Measurements from ENCODE around the gene USP32.

USP32 gene

GRCh38 chr17:60300949-60301348, 91.0 kb downstream of the USP32 start:
- TF ChIP-seq RARB (CRISPR knock-in tag; IDR thresholded peaks at IDR 0.05): no peak
- no peak for TF ChIP-seq ZFP3 (CRISPR knock-in tag; IDR thresholded peaks at IDR 0.05)
- TF ChIP-seq ZNF8 (CRISPR knock-in tag; IDR thresholded peaks at IDR 0.05): no peak
- no peak for TF ChIP-seq GLIS3 (CRISPR knock-in tag; IDR thresholded peaks at IDR 0.05)
- TF ChIP-seq CSDC2 (CRISPR knock-in tag; IDR thresholded peaks at IDR 0.05): no peak
- no peak for TF ChIP-seq ZFP30 (CRISPR knock-in tag; IDR thresholded peaks at IDR 0.05)
- TF ChIP-seq CSRNP3 (CRISPR knock-in tag; IDR thresholded peaks at IDR 0.05): no peak
- no peak for TF ChIP-seq TCF4 (CRISPR knock-in tag; IDR thresholded peaks at IDR 0.05; ENCODE audit: borderline replicate concordance)
- no peak for TF ChIP-seq ARNTL (CRISPR knock-in tag; IDR thresholded peaks at IDR 0.05; ENCODE audit: borderline replicate concordance, low read depth)
- TF ChIP-seq ZC3H10 (CRISPR knock-in tag; IDR thresholded peaks at IDR 0.05): no peak
- TF ChIP-seq ZNF70 (CRISPR knock-in tag; IDR thresholded peaks at IDR 0.05): no peak
- ATAC-seq: no peak

- no peak for TF ChIP-seq RARB (CRISPR knock-in tag; IDR thresholded peaks at IDR 0.05)
- no peak for TF ChIP-seq ARNTL (CRISPR knock-in tag; IDR thresholded peaks at IDR 0.05; ENCODE audit: borderline replicate concordance, low read depth)
- no peak for TF ChIP-seq ZNF565 (CRISPR knock-in tag; conservative IDR thresholded peaks at IDR 0.05; ENCODE audit: low read depth)
- no peak for ATAC-seq
These were observed 91.9 kb downstream of the USP32 start for GRCh38 chr17:60300011-60300410.

- TF ChIP-seq ZFP30 (CRISPR knock-in tag; IDR thresholded peaks at IDR 0.05) (no peak), GLIS3 (CRISPR knock-in tag; IDR thresholded peaks at IDR 0.05) (no peak), ZC3H10 (CRISPR knock-in tag; IDR thresholded peaks at IDR 0.05) (no peak), TOX (CRISPR knock-in tag; IDR thresholded peaks at IDR 0.05; ENCODE audit: borderline replicate concordance) (no peak), PPARA (CRISPR knock-in tag; IDR thresholded peaks at IDR 0.05; ENCODE audit: borderline replicate concordance) (no peak), PATZ1 (CRISPR knock-in tag; IDR thresholded peaks at IDR 0.05; ENCODE audit: borderline replicate concordance) (no peak), TSHZ2 (CRISPR knock-in tag; IDR thresholded peaks at IDR 0.05) (no peak), OSR1 (CRISPR knock-in tag; IDR thresholded peaks at IDR 0.05) (no peak), SNAI2 (CRISPR knock-in tag; IDR thresholded peaks at IDR 0.05) (no peak), TCF4 (CRISPR knock-in tag; IDR thresholded peaks at IDR 0.05; ENCODE audit: borderline replicate concordance) (no peak), POU6F1 (CRISPR knock-in tag; IDR thresholded peaks at IDR 0.05; ENCODE audit: borderline replicate concordance, low read depth) (no peak), CSRNP3 (CRISPR knock-in tag; IDR thresholded peaks at IDR 0.05) (no peak), ARNTL (CRISPR knock-in tag; IDR thresholded peaks at IDR 0.05; ENCODE audit: borderline replicate concordance, low read depth) (no peak), ZNF565 (CRISPR knock-in tag; conservative IDR thresholded peaks at IDR 0.05; ENCODE audit: low read depth) (no peak), ZNF8 (CRISPR knock-in tag; IDR thresholded peaks at IDR 0.05) (no peak), ESRRG (CRISPR knock-in tag; IDR thresholded peaks at IDR 0.05) (no peak), ZFP3 (CRISPR knock-in tag; IDR thresholded peaks at IDR 0.05) (no peak)
- no peak for ATAC-seq
These were observed 94.1 kb downstream of the USP32 start for GRCh38 chr17:60297760-60298401.
